Hindlimb muscle (tissue), 1 donor: Measurements from ENCODE around the gene MVB12B. TPM values are rescaled to one million over a fixed set of nuclear protein-coding genes. Genes with fewer than 3 reads are reported as not detected.

Experiments
- DNase-seq: peaks from one replicate; pipeline ENCODE4 v3.0.0-alpha.2; 2013
- polyA plus RNA-seq: library from polyadenylated mRNA; unstranded; fragments of 120-200 nt; gene quantifications from one replicate; pipeline ENCODE4 v1.2.1, GENCODE V29; 2013; ENCODE audit not compliant: insufficient read length

Gene MVB12B
- polyA plus RNA-seq, 1 donor, result 21.2 TPM

DNA sequence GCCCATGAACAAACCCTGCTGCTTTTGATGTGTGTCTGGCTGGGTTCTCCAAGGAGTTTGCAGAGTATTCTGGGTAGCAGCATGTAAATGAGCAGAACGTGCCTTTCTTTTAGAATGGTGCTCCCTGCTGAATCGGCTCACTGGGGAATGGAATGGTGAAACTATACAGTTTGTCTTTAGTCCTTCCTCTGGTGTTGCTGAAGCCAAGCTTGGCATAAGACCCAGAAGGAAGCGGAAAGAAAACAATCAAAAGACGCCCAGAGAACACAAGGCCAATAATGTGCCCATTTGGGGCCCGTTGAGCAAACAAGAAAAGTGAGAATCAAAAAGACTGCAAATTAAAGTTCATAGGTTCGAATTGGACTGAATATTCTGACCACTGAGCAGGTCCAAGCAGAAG lies 60.1 kb downstream of the MVB12B start:
- DNase-seq, result no peak

DNA sequence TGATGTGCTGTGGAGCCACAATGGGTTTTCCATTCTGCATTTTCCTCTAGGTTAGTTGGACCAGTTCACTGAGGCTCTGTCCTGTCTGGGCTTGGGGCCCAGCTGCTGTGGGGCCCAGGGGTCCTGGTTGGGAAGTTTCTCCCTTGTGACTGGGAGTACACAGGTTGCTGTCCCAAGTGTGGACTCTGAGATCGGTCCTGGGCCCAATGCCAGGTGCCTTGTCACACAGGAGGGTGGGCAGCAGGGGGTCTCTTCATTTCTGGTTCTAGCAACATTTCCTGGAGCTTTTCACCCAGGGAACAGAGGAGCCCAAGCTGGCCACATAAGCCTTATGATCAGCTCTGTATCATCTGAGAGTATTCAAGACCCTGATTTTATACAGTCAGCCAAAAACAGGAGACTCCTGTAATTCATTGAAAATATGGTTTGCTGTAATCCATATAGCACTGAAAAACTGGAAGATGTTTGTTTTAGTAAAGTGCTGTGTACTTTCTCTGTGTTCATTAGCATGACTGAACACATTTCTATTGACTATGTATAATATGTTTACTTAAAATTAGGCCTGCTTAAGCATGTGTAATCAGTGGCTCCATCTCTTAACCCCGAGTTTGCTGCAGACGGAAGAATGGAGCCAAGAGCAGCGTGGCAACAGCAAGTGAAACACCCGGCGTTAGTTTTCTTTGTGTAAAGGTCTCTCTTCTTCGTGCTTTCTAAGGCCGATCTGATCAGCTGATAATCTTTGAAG lies 62.5 kb downstream of the MVB12B start:
- DNase-seq, result no peak

- no peak for DNase-seq
These were observed 63.4 kb downstream of the MVB12B start for GRCh38 chr9:126389992-126390391.

- DNase-seq, result no peak
These were observed 64.3 kb downstream of the MVB12B start for GRCh38 chr9:126390923-126391322.

DNA sequence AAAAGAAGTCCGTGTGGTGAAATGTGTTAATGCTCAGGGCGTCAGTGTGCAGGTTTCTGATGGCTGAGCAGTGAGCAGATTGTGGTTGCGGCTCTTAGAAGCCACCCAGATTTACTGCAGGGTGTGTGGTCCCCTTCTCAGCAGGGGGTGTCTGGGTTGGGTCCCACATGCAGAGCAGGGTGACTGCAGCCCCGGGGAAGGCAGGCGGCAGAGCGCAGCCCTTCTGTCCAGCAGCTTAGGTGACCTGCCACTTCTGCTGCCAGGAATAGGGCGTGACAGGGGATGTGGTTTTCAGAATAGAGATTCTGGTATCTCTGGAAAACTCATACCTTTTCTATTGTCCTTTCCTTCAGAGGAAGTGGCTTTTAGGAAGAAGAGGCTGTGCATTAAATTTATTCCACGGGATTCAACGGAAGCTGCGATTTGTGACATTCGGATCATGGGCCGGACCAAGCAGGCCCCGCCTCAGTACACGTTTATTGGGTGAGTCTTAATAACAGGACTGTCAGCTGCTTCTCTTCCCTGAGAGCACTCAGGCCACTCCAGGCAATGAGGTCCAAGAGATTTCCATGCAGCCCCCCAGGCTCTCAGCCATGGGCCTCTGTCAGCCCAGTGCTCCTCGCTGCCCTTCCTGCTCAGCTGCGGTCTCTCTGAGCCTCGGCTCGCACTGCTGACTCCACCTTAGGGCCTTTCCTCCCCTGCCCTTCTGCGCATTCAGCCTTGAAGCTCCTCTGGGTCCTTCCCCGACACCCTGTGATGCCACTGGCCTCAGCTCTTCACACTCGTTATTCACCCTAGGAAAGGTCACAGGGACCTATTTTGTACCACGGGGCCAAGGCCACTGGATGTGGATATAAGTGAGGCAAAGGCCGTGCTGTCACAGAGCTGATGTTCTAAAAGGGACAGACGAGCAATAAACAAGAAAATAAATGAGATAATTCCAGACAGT lies 65.4 kb downstream of the MVB12B start:
- DNase-seq, result no peak

- no peak for DNase-seq
These were observed 66.2 kb downstream of the MVB12B start for GRCh38 chr9:126392662-126393371.

DNA sequence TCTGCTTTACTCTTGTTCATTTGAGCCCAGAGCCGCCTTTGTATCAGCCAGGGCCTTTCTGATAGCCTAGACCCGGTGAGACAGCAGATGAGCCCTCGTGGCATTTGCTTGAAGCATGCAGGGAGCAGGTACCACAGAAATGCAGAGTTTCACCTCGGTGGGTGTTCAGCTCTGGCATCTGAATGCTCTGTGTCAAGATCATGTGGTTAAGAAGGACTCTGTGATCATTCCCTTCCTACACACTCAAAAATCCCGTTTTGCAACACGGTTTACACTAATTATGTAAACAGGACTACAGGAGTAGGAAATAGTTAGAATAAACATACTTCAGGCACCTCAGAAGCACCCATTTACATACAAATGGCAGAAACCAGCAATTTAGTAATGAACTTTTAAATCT lies 67.2 kb downstream of the MVB12B start:
- no peak for DNase-seq

- DNase-seq, result no peak
These were observed 68.2 kb downstream of the MVB12B start for GRCh38 chr9:126394802-126395201.

GRCh38 chr9:126395439-126396212 lies 69.0 kb downstream of the MVB12B start:
- DNase-seq, result no peak

- no peak for DNase-seq
These were observed 70.4 kb downstream of the MVB12B start for GRCh38 chr9:126397056-126397455.

DNA sequence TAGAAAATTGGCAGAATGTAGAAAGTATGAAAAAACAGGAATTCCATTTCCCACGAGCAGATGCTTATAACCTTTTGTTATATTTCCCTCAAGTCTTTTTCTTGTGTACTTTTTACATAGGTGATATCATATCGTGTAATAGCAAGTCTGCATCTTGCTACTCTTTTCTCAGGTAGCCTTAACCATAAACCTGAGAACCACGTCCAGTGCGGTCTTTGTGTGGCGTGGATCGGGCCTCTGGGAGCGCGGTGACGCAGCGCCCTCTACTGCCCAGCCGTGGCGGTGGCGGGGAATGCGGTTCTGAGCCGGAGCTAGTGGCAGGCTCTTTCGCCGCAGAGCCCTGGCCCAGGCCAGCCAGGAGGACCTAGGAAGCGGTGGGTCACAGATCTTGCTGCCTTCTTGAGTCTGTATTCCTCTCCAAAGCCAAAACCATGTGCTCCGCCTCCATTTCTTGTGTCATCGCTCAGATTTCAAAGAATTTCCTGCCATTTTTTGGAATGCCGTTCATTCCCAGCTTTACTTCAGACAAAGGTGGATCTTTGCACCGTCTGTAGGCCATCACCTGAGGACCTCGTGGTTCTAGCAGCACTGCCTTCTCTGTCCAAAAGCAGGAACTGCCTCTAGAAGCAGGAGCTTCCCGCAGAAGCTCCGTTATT lies 71.9 kb downstream of the MVB12B start:
- DNase-seq, result peak; percentile 79

GRCh38 chr9:126399251-126399650 lies 72.6 kb downstream of the MVB12B start:
- DNase-seq, result no peak

DNA sequence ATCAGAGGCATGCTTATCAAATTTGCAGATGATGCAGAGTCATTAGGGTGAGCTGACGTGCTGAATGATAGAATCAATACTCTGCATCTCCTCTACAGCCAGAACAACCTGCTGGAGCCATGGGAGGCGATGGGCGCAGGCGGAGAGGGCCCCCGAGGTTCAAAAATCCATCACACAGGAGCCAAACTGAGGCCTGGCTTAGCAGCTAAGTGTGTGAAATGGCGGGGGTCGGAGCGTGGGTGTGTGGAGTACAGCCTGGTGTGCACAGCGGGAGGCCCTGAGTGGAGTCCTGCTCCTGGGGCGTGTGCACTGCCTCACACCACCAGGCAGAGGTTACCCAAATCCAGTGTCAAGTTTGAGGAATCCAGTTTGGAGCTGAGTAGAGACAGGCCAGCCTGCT lies 73.2 kb downstream of the MVB12B start:
- DNase-seq, result no peak

DNA sequence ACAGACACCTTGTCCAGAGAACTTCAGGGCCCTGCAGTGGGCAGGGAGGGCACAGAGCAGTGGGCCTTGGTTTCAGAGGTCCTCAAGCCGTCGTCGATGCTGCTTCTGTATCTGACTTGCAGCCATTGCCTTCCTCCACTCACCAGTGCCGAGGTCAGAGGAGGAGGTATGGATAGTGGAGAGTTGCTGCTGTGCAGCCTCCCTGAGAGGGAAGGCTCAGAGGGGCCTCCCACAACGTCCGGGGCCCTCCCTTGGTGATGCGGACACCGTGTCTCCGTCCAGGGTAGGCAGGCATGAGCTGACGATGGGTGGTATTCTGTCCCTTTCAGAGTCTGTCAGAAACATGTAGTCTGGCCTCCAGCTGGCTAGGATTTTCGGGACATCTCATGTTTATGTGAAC lies 73.9 kb downstream of the MVB12B start:
- no peak for DNase-seq

GRCh38 chr9:126401107-126401506 lies 74.5 kb downstream of the MVB12B start:
- DNase-seq, result no peak

DNA sequence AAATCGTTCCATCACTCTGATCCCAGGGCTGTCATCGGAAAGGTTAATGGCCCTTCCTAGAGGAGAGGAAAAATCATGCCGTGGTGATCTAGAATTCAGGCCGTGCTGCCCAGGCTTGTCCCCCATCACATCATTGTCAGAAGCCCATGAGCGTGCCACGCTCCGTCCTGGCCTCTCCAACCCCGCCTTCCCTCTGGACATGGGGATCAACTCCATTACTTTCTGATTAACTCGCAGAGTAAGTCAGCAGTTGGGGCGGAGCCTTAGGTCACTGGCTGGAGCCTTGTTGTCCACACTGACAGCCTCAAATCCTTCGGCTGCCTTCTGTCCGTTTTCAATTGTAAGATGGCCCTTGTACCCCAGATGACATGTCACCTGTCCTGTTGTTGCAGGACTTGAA lies 75.0 kb downstream of the MVB12B start:
- no peak for DNase-seq

- no peak for DNase-seq
These were observed 76.8 kb downstream of the MVB12B start for GRCh38 chr9:126403397-126403796.

GRCh38 chr9:126404459-126404858 lies 77.8 kb downstream of the MVB12B start:
- DNase-seq, result no peak

GRCh38 chr9:126406075-126406667 lies 79.5 kb downstream of the MVB12B start:
- DNase-seq, result no peak

DNA sequence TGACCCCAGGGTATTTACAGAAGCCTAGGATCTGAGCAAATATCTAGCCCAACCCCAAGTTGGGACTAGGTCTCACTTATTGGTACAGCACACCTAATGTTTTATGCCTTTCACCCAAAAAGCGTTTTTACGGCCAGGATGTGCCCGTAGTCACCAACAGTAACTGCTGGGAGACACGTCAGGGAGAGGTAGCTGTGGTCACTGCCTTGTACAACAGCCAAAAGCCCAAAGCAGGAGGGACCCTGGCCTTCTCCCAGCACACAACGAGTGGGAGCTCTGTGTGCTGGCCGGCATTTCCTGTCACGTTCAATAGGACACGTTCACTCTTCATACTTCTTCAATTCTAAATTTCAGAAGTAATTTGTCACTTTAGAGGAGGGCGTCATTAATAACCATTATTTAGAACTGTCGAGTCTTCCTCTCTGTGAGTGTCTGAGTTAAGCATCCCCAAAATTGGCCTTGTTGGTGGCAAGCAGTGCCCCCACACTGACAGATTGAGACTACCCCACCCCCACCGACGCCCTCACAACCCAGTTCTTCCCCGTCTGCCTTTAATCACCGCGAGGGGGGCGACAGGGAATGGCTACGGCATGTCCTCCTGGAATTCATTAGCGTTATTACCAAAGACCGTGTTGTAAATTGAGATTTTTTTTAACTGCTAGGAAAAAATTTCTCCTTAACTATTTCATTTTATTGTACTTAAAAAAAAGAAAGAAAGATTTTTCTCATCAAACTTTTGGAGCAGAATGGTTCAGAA lies 80.7 kb downstream of the MVB12B start:
- DNase-seq, result no peak

DNA sequence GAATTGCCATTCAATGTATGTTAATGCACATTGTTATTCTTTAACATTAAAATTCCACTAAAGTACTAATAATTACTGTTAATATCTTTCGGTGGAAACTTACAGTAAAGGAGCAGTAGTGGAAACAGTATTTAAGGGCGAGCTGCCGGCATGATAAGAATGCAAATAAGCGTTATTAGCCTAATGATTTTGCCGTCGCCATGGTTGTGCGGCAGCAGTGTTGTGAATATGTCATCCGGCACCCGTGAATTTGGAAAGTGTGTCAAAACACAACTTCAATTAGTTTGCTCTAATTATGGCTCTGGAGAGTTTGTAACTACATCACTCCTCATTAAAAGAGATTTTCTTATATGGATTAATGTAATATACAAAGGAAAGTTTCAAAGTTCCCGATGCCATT lies 81.4 kb downstream of the MVB12B start:
- no peak for DNase-seq
